Measurements from ENCODE around the gene PRELP.

PRELP gene

DNA sequence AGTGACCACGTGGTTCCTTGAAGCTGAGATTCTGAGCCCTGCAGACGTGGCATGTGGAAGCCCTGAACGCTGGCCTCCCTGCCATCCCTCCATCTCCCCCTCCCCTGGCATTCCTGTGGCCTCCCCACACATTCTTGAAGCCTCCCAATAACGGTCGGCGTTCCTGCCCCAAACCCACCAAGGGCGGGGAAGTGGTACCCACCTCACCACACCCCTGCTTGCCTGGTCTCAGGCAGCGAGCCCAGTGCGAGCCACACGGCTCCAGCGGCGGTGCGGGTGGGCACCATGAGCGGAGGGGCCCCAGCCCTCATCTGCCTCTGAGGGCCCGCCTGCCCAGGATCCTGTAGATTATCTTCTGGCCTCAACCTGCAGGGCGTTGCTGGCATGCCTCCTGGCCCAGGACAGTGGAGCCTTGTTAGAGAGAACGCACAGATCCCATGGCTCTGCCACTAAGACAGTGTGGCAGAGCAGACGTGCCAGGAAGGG is 20.6 kb upstream of the PRELP start:
- Histone ChIP-seq H3K9ac (ENCODE audit: low read length) (no peak overlapping the region), H3K4me1 (ENCODE audit: control insufficient read depth, insufficient read depth, low read length) (peaks cover 12% of the 10 kb centered on the region), H3K4me3 (ENCODE audit: low read depth, low read length) (no peak overlapping the region), H3K36me3 (ENCODE audit: control insufficient read depth, insufficient read depth, low read length) (no peaks in the 10 kb centered on the region), H3K9me3 (ENCODE audit: control insufficient read depth, insufficient read depth, low read depth, low read length) (no peaks in the 10 kb centered on the region), H3K27me3 (ENCODE audit: control insufficient read depth, insufficient read depth, low read length) (no peaks in the 10 kb centered on the region), H3K27ac (ENCODE audit: low read depth, low read length) (no peak overlapping the region)

DNA sequence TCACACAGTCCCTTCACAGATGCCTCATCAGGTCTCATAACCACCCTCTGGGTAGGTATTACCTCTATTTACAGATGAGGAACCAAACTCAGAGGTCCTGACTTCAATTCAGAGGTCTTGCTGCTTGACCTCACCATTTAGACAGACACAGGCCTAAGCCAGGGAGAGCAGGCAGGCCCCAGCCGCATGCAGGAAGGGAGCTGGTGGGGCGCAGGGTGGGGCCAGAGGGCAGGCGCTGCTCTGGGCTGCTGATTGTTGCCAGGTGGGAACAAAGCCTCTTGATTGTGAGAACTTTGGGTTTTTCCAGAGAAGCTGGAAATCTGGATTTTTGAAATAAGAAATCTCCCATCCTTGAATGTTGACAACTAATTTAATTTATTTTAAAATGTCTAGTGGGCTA is 19.9 kb upstream of the PRELP start:
- H3K27ac ChIP-seq (ENCODE audit: low read depth, low read length): no peak overlapping the region
- H3K4me3 ChIP-seq (ENCODE audit: low read depth, low read length): no peak overlapping the region
- no peaks in the 10 kb centered on the region for H3K27me3 ChIP-seq (ENCODE audit: control insufficient read depth, insufficient read depth, low read length)
- H3K36me3 ChIP-seq (ENCODE audit: control insufficient read depth, insufficient read depth, low read length): no peaks in the 10 kb centered on the region
- peaks cover 6% of the 10 kb centered on the region for H3K4me1 ChIP-seq (ENCODE audit: control insufficient read depth, insufficient read depth, low read length)
- no peaks in the 10 kb centered on the region for H3K9me3 ChIP-seq (ENCODE audit: control insufficient read depth, insufficient read depth, low read depth, low read length)
- H3K9ac ChIP-seq (ENCODE audit: low read length): no peak overlapping the region

DNA sequence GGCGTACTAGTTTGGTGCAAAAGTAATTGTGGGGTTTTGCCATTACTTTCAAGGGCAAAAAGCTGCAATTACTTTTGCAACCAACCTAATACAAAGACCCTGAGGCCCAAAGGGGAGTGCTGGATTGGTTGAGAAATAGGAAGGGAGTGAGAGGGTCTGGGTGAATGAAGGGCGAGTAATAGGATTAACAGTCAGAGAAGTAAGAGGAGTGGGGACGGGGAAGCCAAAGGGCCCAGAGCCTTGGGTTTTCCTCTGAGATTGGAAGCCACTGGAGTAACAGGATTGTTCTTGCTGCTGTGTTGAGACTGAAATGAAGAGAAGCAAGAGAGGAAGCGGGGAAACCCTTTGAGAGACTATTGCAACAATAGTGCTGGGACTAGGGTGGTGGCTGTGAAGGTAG is 19.0 kb upstream of the PRELP start:
- Histone ChIP-seq H3K36me3 (ENCODE audit: control insufficient read depth, insufficient read depth, low read length) (no peaks in the 10 kb centered on the region), H3K4me3 (ENCODE audit: low read depth, low read length) (no peak overlapping the region), H3K27ac (ENCODE audit: low read depth, low read length) (no peak overlapping the region), H3K9me3 (ENCODE audit: control insufficient read depth, insufficient read depth, low read depth, low read length) (no peaks in the 10 kb centered on the region), H3K27me3 (ENCODE audit: control insufficient read depth, insufficient read depth, low read length) (no peaks in the 10 kb centered on the region), H3K4me1 (ENCODE audit: control insufficient read depth, insufficient read depth, low read length) (peaks cover 6% of the 10 kb centered on the region), H3K9ac (ENCODE audit: low read length) (no peak overlapping the region)

DNA sequence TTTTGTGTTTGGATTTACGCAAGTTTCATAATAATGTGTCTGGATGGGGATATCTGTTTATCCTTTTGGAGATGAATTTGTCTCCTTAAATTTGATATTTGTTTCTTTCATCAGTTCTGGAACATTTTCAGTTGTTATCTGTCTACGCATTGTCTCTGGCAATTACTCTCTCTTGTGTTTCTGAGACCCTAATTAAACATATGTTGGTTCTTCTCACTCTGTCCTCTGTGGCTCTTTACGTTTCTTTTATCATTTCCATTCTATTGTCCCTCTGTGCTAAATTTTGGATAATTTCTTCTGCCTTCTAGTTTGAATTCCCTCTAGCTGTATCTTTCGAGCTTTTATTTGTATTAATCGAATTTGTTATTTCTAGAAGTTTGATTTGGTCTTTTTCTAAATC is 17.5 kb upstream of the PRELP start:
- Histone ChIP-seq H3K36me3 (ENCODE audit: control insufficient read depth, insufficient read depth, low read length) (no peaks in the 10 kb centered on the region), H3K27ac (ENCODE audit: low read depth, low read length) (no peak overlapping the region), H3K4me1 (ENCODE audit: control insufficient read depth, insufficient read depth, low read length) (peaks cover 6% of the 10 kb centered on the region), H3K9ac (ENCODE audit: low read length) (no peak overlapping the region), H3K4me3 (ENCODE audit: low read depth, low read length) (no peak overlapping the region), H3K9me3 (ENCODE audit: control insufficient read depth, insufficient read depth, low read depth, low read length) (no peaks in the 10 kb centered on the region), H3K27me3 (ENCODE audit: control insufficient read depth, insufficient read depth, low read length) (no peaks in the 10 kb centered on the region)

- no peak overlapping the region for H3K27ac ChIP-seq (ENCODE audit: low read depth, low read length)
- H3K9ac ChIP-seq (ENCODE audit: low read length): no peak overlapping the region
- no peaks in the 10 kb centered on the region for H3K9me3 ChIP-seq (ENCODE audit: control insufficient read depth, insufficient read depth, low read depth, low read length)
- H3K36me3 ChIP-seq (ENCODE audit: control insufficient read depth, insufficient read depth, low read length): no peaks in the 10 kb centered on the region
- no peaks in the 10 kb centered on the region for H3K27me3 ChIP-seq (ENCODE audit: control insufficient read depth, insufficient read depth, low read length)
- no peak overlapping the region for H3K4me3 ChIP-seq (ENCODE audit: low read depth, low read length)
- peaks cover 17% of the 10 kb centered on the region for H3K4me1 ChIP-seq (ENCODE audit: control insufficient read depth, insufficient read depth, low read length)
Measured at GRCh38 chr1:203459671-203460201, 15.9 kb upstream of the PRELP start.

GRCh38 chr1:203461717-203462116 is 13.9 kb upstream of the PRELP start:
- Histone ChIP-seq H3K36me3 (ENCODE audit: control insufficient read depth, insufficient read depth, low read length) (no peaks in the 10 kb centered on the region), H3K27ac (ENCODE audit: low read depth, low read length) (no peak overlapping the region)

GRCh38 chr1:203462143-203462542 is 13.5 kb upstream of the PRELP start:
- H3K4me3 ChIP-seq (ENCODE audit: low read depth, low read length): no peak overlapping the region
- H3K9ac ChIP-seq (ENCODE audit: low read length): no peak overlapping the region
- no peak overlapping the region for H3K27ac ChIP-seq (ENCODE audit: low read depth, low read length)
- H3K9me3 ChIP-seq (ENCODE audit: control insufficient read depth, insufficient read depth, low read depth, low read length): no peaks in the 10 kb centered on the region
- peaks cover 33% of the 10 kb centered on the region for H3K4me1 ChIP-seq (ENCODE audit: control insufficient read depth, insufficient read depth, low read length)
- H3K27me3 ChIP-seq (ENCODE audit: control insufficient read depth, insufficient read depth, low read length): no peaks in the 10 kb centered on the region
- H3K36me3 ChIP-seq (ENCODE audit: control insufficient read depth, insufficient read depth, low read length): no peaks in the 10 kb centered on the region

More at GRCh38 chr1:203461717-203462116, 13.9 kb upstream of the PRELP start:
- peaks cover 31% of the 10 kb centered on the region for H3K4me1 ChIP-seq (ENCODE audit: control insufficient read depth, insufficient read depth, low read length)
- H3K9me3 ChIP-seq (ENCODE audit: control insufficient read depth, insufficient read depth, low read depth, low read length): no peaks in the 10 kb centered on the region
- H3K4me3 ChIP-seq (ENCODE audit: low read depth, low read length): no peak overlapping the region
- H3K9ac ChIP-seq (ENCODE audit: low read length): no peak overlapping the region
- no peaks in the 10 kb centered on the region for H3K27me3 ChIP-seq (ENCODE audit: control insufficient read depth, insufficient read depth, low read length)

DNA sequence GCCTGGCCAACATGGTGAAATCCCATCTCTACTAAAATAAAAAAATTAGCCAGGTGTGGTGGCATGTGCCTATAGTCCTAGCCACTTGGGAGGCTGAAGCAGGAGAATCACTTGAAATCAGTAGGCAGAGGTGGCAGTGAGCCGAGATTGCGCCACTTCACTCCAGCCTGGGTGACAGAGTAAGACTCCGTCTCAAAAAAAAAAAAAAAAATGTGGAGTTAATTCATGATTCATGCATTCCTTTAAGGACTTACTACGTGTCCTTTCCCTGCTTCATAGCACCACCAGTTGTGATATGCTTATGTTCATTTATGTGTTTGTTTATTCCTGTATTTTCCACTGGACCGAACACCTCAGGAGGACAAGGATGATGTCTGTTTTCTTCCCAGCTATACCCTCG is 12.7 kb upstream of the PRELP start:
- no peaks in the 10 kb centered on the region for H3K36me3 ChIP-seq (ENCODE audit: control insufficient read depth, insufficient read depth, low read length)
- no peak overlapping the region for H3K4me3 ChIP-seq (ENCODE audit: low read depth, low read length)
- H3K27me3 ChIP-seq (ENCODE audit: control insufficient read depth, insufficient read depth, low read length): no peaks in the 10 kb centered on the region
- peaks cover 33% of the 10 kb centered on the region for H3K4me1 ChIP-seq (ENCODE audit: control insufficient read depth, insufficient read depth, low read length)
- no peak overlapping the region for H3K27ac ChIP-seq (ENCODE audit: low read depth, low read length)
- H3K9ac ChIP-seq (ENCODE audit: low read length): no peak overlapping the region
- H3K9me3 ChIP-seq (ENCODE audit: control insufficient read depth, insufficient read depth, low read depth, low read length): no peaks in the 10 kb centered on the region

DNA sequence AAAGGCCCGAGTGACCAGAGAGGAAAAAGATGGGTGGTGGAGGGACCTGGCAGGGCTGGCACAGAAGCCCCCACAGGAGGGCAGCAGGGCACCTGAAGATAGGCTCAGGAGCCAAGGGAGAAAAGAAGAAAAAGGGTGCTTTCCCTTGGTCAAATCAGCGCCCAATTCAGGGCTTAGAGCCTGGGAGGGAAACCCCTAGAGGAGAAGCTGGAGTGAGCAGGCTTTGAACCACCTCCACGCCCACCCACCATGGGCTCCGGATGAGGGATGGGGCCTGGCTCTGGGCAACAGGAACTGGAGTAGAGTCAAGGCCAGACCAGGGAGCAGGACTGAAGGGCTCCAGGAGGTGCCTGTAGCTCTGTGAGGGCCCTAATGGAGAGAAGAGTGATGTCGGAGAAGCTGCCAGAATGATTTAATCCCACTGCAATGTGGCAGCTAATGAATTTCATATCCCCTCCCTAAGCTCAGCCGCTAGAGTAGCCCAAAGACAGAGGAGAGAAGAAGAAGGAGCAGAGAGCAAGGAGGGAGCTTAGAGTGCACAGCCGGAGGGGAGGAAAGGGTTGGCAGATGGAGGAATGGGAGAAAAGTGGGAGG is 12.0 kb upstream of the PRELP start:
- no peaks in the 10 kb centered on the region for H3K27me3 ChIP-seq (ENCODE audit: control insufficient read depth, insufficient read depth, low read length)
- no peak overlapping the region for H3K27ac ChIP-seq (ENCODE audit: low read depth, low read length)
- H3K36me3 ChIP-seq (ENCODE audit: control insufficient read depth, insufficient read depth, low read length): no peaks in the 10 kb centered on the region
- peaks cover 33% of the 10 kb centered on the region for H3K4me1 ChIP-seq (ENCODE audit: control insufficient read depth, insufficient read depth, low read length)
- peak overlapping the region; percentile 8; the same call in 1 of the 2 replicates for H3K4me3 ChIP-seq (ENCODE audit: low read depth, low read length)
- no peaks in the 10 kb centered on the region for H3K9me3 ChIP-seq (ENCODE audit: control insufficient read depth, insufficient read depth, low read depth, low read length)
- H3K9ac ChIP-seq (ENCODE audit: low read length): no peak overlapping the region

DNA sequence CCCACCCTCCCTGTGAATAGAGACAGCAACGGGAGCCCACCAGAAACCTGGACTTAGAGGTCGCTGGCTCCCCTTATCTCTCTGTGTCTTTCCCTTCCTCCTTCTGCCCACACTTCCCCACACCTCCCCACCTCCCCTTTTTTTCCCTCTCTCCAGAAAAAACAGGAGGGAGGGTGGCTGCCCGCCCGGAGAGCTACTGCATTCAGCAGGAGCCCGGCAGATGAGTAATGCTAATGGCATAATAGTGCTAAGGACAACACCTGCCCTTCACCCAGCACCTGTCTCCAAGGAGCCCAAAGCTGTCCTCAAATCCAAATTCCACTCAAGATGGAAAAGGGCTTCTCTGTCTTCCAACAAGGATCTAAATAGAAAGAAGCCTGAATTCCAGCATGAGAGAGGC is 11.4 kb upstream of the PRELP start:
- Histone ChIP-seq H3K4me1 (ENCODE audit: control insufficient read depth, insufficient read depth, low read length) (peaks cover 33% of the 10 kb centered on the region), H3K4me3 (ENCODE audit: low read depth, low read length) (peak overlapping the region; percentile 8; the same call in 1 of the 2 replicates), H3K9ac (ENCODE audit: low read length) (no peak overlapping the region), H3K27ac (ENCODE audit: low read depth, low read length) (no peak overlapping the region), H3K9me3 (ENCODE audit: control insufficient read depth, insufficient read depth, low read depth, low read length) (no peaks in the 10 kb centered on the region), H3K27me3 (ENCODE audit: control insufficient read depth, insufficient read depth, low read length) (no peaks in the 10 kb centered on the region), H3K36me3 (ENCODE audit: control insufficient read depth, insufficient read depth, low read length) (no peaks in the 10 kb centered on the region)

DNA sequence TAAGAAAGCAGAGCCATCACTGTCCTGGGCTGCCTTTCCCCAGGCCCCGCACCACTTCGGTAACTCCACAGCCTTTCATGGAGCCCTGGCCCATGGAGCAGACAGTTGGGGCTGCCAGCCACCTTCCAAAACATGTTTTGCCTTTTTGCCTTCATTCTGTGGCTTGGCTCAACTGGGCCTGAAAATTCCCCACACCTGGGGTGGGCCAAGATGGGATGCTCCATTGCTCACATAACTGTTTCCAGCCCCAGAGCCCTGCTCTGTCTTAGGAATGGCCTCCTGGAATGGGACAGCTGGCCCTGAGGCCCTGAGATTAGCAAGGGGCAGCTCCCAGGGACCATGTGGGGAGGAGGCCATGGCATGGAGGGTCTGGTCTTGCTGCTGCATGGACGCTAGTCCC is 10.9 kb upstream of the PRELP start:
- H3K9ac ChIP-seq (ENCODE audit: low read length): no peak overlapping the region
- no peak overlapping the region for H3K4me3 ChIP-seq (ENCODE audit: low read depth, low read length)
- no peak overlapping the region for H3K27ac ChIP-seq (ENCODE audit: low read depth, low read length)
- H3K36me3 ChIP-seq (ENCODE audit: control insufficient read depth, insufficient read depth, low read length): no peaks in the 10 kb centered on the region
- H3K9me3 ChIP-seq (ENCODE audit: control insufficient read depth, insufficient read depth, low read depth, low read length): no peaks in the 10 kb centered on the region
- H3K4me1 ChIP-seq (ENCODE audit: control insufficient read depth, insufficient read depth, low read length): peaks cover 33% of the 10 kb centered on the region
- H3K27me3 ChIP-seq (ENCODE audit: control insufficient read depth, insufficient read depth, low read length): no peaks in the 10 kb centered on the region
